Left lung (tissue), 10 donors: ENCODE measurements around the gene RGL3. TPM values are rescaled to one million over a fixed set of nuclear protein-coding genes. Genes with fewer than 3 reads are reported as not detected.
A peak's percentile ranks its signal among the peaks of the same experiment; 100 is the strongest.
"Not testable (repeated sequence)": the region's sequence is repeated elsewhere in the genome, so short reads cannot be mapped to it uniquely, and the experiment has no call there.

Source experiments
- ATAC-seq: fragments of 200-7000 bp; cut with Tn5 transposase; one replicate; pipeline ENCODE4 v1.9.1; 2020; ENCODE audit warnings: moderate library complexity
- DNase-seq, 4 donors: peaks; one replicate each; pipeline ENCODE4 v3.0.0-alpha.2; 2013 to 2020
- H3K27ac ChIP-seq, 2 donors: fragments of 200-600 bp; sonication (generic) in 1 of 2; one replicate each; pipeline versions ENCODE4 v1.5.0 to v1.8.0; 2020 to 2021
- H3K27me3 ChIP-seq, 2 donors: fragments of 200-600 bp; sonication (generic) in 1 of 2; one replicate each; pipeline versions ENCODE4 v1.5.0 to v1.8.0; 2020 to 2021
- H3K36me3 ChIP-seq, 2 donors: fragments of 200-600 bp; sonication (generic) in 1 of 2; one replicate each; pipeline versions ENCODE4 v1.5.0 to v1.8.0; 2020 to 2021
- H3K4me1 ChIP-seq, 2 donors: fragments of 200-600 bp; one replicate each; pipeline ENCODE4 v1.8.0; 2021
- H3K4me3 ChIP-seq, 2 donors: fragments of 200-600 bp; sonication (generic) in 1 of 2; one replicate each; pipeline versions ENCODE4 v1.5.0 to v1.8.0; 2020 to 2021; ENCODE audit warnings: mild to moderate bottlenecking in 1 of 2
- H3K9me3 ChIP-seq, 2 donors: fragments of 200-600 bp; sonication (generic) in 1 of 2; one replicate each; pipeline versions ENCODE4 v1.5.0 to v1.8.0; 2020 to 2021
- intact Hi-C, 2 donors: fragments of 100-400 bp; cut with DNase I; formaldehyde crosslinking; loops; one replicate each; pipeline versions ENCODE4 v1.11.2 to v1.14.2; 2022
- polyA plus RNA-seq, 6 donors: library from polyadenylated mRNA; unstranded; fragments of 120-200 nt; gene quantifications; one replicate each; pipeline ENCODE4 v1.2.1, GENCODE V29; 2013; ENCODE audit not compliant: insufficient read length in 6 of 6
- total RNA-seq, 2 donors: library from RNA; stranded (reverse); fragmentation: NEBNext Ultra II Directional; extraction: Animal tissue kit (Norgen Biotek cat#: 25700); gene quantifications; one replicate each; pipeline ENCODE4 v1.2.1, GENCODE V29; 2021
- TF ChIP-seq, protein P1 (sequence below), 2 donors: fragments of 200-600 bp; sonication (generic) in 1 of 2; IDR thresholded peaks; one replicate each; pipeline versions ENCODE4 v1.5.0 to v1.8.0; 2021; ENCODE audit warnings: antibody characterized with exemption in 2 of 2
- donor health status: DM: no; HTN: yes; CAD: no.
- donor health status: DM: no; HTN: no; CAD: no.

Gene RGL3
- total and polyA plus RNA-seq, 8 donors, result 32.9 to 68.2 (median 56.6) TPM

DNA sequence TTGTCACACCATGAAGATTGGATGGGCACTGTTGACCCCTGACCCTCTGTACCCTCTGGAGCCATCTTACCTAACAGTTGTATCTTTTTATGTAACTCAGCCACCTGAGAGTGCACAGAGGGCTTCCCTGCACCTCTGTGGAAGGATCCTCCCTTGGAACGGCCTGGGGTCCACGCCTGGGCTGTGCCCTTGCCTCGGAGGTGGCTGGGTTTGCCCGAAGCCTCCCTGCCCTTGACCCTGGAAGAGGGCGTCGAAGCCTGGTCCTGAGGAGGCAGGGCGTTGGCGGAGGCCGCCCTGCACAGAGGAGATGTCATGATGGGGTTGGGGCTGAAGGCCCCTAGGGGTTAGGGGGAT, 15.6 kb upstream of the RGL3 start:
- Histone ChIP-seq H3K9me3 (no peaks in the 10 kb centered on the region), H3K27ac (peak overlapping the region; percentile 74 to 91), H3K36me3 (peaks cover 4 to 34% of the 10 kb centered on the region in 2 donors), H3K27me3 (no peaks in the 10 kb centered on the region), H3K4me1 (peaks cover 14 to 21% of the 10 kb centered on the region in 2 donors), H3K4me3 (peak overlapping the region; percentile 29 to 88)
- TF ChIP-seq, protein P1, sequence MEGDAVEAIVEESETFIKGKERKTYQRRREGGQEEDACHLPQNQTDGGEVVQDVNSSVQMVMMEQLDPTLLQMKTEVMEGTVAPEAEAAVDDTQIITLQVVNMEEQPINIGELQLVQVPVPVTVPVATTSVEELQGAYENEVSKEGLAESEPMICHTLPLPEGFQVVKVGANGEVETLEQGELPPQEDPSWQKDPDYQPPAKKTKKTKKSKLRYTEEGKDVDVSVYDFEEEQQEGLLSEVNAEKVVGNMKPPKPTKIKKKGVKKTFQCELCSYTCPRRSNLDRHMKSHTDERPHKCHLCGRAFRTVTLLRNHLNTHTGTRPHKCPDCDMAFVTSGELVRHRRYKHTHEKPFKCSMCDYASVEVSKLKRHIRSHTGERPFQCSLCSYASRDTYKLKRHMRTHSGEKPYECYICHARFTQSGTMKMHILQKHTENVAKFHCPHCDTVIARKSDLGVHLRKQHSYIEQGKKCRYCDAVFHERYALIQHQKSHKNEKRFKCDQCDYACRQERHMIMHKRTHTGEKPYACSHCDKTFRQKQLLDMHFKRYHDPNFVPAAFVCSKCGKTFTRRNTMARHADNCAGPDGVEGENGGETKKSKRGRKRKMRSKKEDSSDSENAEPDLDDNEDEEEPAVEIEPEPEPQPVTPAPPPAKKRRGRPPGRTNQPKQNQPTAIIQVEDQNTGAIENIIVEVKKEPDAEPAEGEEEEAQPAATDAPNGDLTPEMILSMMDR (IDR thresholded peaks at IDR 0.05), result no peak
- intact Hi-C loops, result no loop called here
- DNase-seq (no peak), ATAC-seq (no peak)

DNA sequence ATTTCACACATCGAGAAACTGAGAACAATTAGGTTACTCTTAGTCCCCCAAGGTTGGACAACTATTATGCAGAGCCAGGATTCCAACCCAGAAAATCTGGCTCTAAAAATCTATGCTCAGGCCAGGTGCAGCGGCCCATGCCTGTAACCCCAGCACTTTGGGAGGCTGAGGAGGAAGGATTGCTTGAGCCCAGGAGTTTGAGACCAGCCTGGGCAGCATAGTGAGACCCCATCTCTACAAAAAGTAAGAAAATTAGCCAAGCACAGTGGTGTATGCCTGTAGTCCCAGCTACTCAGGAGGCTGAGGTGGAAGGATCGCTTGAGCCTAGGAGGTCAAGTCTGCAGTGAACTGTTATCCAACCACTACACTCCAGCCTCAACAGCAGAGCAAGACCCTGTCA, 14.4 kb upstream of the RGL3 start:
- DNase-seq, H3K27ac ChIP-seq, H3K27me3 ChIP-seq, H3K9me3 ChIP-seq, ATAC-seq, H3K4me3 ChIP-seq, intact Hi-C loops: not testable (repeated sequence)
- H3K36me3 ChIP-seq, result peaks cover 4 to 22% of the 10 kb centered on the region in 2 donors
- H3K4me1 ChIP-seq, result peaks cover 14 to 21% of the 10 kb centered on the region in 2 donors

DNA sequence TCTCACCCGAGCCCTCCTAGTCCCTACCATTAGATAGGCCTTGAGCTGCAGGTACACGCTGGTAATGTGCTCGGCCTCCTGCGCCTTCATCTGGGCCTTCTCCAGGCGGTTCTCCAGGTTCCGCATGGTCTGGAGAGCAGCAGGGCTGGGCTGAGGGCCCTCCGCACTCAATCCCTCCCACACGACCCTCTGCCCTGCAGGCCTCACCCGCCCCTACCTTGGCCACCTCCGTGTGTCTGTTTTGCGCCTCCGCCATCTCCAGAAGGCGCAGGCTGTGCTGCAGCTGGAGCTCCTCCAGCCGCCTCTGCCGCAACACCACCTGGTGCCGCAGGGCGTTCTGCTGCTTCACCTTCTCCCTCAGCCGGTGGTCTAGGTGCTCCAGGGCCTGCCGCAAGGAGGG, 7.5 kb upstream of the RGL3 start:
- Histone ChIP-seq H3K4me3 (no peak overlapping the region), H3K36me3 (no peaks in the 10 kb centered on the region), H3K9me3 (no peaks in the 10 kb centered on the region), H3K4me1 (peaks cover 8 to 14% of the 10 kb centered on the region in 2 donors), H3K27ac (no peak overlapping the region), H3K27me3 (peaks cover 0 to 26% of the 10 kb centered on the region in 2 donors)
- no peak for ATAC-seq
- TF ChIP-seq, protein P1 (IDR thresholded peaks at IDR 0.05), result no peak
- no peak for DNase-seq
- intact Hi-C loops, result no loop called here

DNA sequence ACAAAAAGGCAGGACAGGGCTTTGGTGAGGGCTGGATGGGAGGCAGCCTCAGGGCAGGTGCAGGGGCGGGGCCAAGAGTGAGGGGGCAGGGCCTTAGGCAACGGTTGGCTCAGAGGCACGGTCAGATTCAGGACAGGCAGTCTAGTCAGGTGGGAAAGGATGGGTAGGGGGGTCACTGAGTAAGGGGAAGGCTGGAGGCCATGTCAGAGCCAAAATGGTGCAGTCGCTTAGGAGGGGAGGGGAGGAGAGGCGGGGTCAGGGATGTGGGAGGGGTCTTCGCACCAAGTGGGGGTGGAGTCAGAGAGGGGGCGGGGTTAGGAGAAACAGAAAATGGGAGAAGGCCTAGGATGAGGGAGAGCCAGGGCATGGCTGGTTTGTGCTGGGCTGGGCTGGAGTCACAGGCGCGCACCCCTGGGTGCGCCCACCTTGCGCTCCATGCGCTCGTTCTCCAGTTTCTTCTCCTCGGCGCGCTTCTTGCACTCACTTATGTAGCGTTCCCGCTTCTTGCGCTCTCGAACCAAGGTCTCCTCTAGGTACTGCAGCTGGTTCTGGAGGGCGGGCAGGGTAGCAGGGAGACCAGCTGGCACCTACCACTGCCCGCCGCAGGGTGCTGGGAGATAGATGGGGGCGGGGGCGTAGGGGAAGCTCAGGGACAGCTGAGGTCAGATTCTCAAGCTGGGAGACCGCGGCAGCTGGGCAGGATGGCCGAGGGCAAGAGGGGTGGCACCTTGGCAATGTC, 6.8 kb upstream of the RGL3 start:
- TF ChIP-seq, protein P1 (IDR thresholded peaks at IDR 0.05), result no peak
- ATAC-seq (no peak), DNase-seq (no peak)
- Histone ChIP-seq H3K27me3 (peaks cover 0 to 34% of the 10 kb centered on the region in 2 donors), H3K27ac (no peak overlapping the region), H3K4me1 (peaks cover 12 to 22% of the 10 kb centered on the region in 2 donors), H3K36me3 (no peaks in the 10 kb centered on the region), H3K9me3 (no peaks in the 10 kb centered on the region), H3K4me3 (no peak overlapping the region)
- intact Hi-C loops, result no loop called here

DNA sequence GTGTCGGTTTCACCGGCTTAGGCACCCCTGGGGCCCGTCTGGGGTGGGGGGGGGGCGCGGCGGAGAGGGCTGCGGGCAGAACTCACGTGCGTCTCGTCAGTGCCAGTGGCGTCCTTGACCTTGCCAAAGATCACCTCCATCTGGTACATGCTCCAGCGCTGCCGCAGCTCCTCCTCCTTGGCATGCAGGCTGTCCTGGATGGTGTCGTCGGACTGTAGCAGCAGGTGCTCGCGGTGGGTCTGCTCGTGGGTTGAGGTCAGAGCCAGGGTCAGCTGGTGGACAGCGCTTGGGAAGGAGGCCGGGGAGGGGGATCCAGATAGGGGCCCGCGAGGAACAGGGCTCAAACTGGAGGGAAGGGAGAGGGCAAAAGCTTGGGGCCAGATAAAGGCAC, 4.7 kb upstream of the RGL3 start:
- intact Hi-C loops, result no loop called here
- H3K27me3 ChIP-seq, result peaks cover 4 to 55% of the 10 kb centered on the region in 2 donors
- ATAC-seq, result no peak
- no peaks in the 10 kb centered on the region for H3K9me3 ChIP-seq
- TF ChIP-seq, protein P1 (IDR thresholded peaks at IDR 0.05), result no peak
- H3K27ac ChIP-seq, result no peak overlapping the region
- no peak overlapping the region for H3K4me3 ChIP-seq
- peaks cover 17 to 41% of the 10 kb centered on the region in 2 donors for H3K4me1 ChIP-seq
- no peaks in the 10 kb centered on the region for H3K36me3 ChIP-seq
- no peak for DNase-seq
